Breast epithelium (tissue), 4 donors: Measurements from ENCODE around the gene JTB. TPM values are rescaled to one million over a fixed set of nuclear protein-coding genes. Genes with fewer than 3 reads are reported as not detected.

ENCODE experiments used
- DNase-seq, 2 donors: peaks; one replicate each; pipeline ENCODE4 v3.0.0-alpha.2; 2019; ENCODE audit warnings: low spot score in 2 of 2
- H3K27ac ChIP-seq, 2 donors: fragments of 200-600 bp; sonication (generic) in 1 of 2; one replicate each; pipeline ENCODE4 v1.5.1; 2016 to 2019; ENCODE audit warnings: mild to moderate bottlenecking in 1 of 2
- H3K27me3 ChIP-seq, 2 donors: fragments of 200-600 bp; sonication (generic) in 1 of 2; one replicate each; pipeline versions ENCODE4 v1.5.1 to v1.6.0; 2017 to 2019; ENCODE audit warnings: control low read depth in 1 of 2, mild to moderate bottlenecking in 1 of 2
- H3K36me3 ChIP-seq: fragments of 200-600 bp; one replicate; pipeline ENCODE4 v1.5.1; 2019
- H3K4me1 ChIP-seq, 2 donors: fragments of 200-600 bp; sonication (generic); one replicate each; pipeline ENCODE4 v1.5.1; 2016 to 2019; ENCODE audit warnings: control low read depth in 1 of 2
- H3K4me3 ChIP-seq, 3 donors: fragments of 200-600 bp; sonication (generic); 1 replicate in 2 of 3; 2 replicates in 1 of 3; pipeline ENCODE4 v1.5.1; 2016 to 2019; ENCODE audit warnings: mild to moderate bottlenecking in 3 of 3, moderate library complexity in 2 of 3
- H3K9me3 ChIP-seq, 2 donors: fragments of 200-600 bp; sonication (generic) in 1 of 2; one replicate each; pipeline ENCODE4 v1.5.1; 2016 to 2019; ENCODE audit warnings: control low read depth in 1 of 2
- CTCF ChIP-seq, 3 donors: fragments of 450-650 bp; IDR thresholded peaks; one replicate each; pipeline ENCODE4 v1.5.1; 2016 to 2017; ENCODE audit warnings: antibody characterized with exemption in 3 of 3, mild to moderate bottlenecking in 3 of 3, moderate library complexity in 3 of 3
- POLR2A ChIP-seq: fragments of 450-650 bp; IDR thresholded peaks from one replicate; pipeline ENCODE4 v1.6.1; 2016; ENCODE audit warnings: antibody characterized with exemption, mild to moderate bottlenecking, moderate library complexity
- POLR2AphosphoS5 ChIP-seq, 3 donors: sonication (generic); formaldehyde crosslinking; IDR thresholded peaks; one replicate each; pipeline ENCODE4 v1.6.1; 2017; ENCODE audit warnings: antibody characterized with exemption in 3 of 3
- intact Hi-C: fragments of 100-400 bp; cut with DNase I; formaldehyde crosslinking; loops from one replicate; pipeline ENCODE4 v1.15.1; 2023; ENCODE audit warnings: low total_unique reads
- total RNA-seq, 3 donors: library from RNA; depleted of rRNA; stranded (reverse); fragments of >200 nt; gene quantifications; one replicate each; pipeline ENCODE4 v1.1.0, GENCODE V29; 2016

Gene JTB
- total RNA-seq, 3 donors from 2014 or later: 237 to 315 (median 268) TPM

- H3K27ac ChIP-seq: peak within 1 kb of the TSS; percentile 95 to 98
- H3K27me3 ChIP-seq: no peaks in the 10 kb centered on the region
- H3K4me1 ChIP-seq: peaks cover 0 to 14% of the 10 kb centered on the region in 2 donors
- peak within 1 kb of the TSS; percentile 59 to 85 (median 63) for H3K4me3 ChIP-seq
- intact Hi-C loops: no loop called here
- H3K36me3 ChIP-seq: no peaks in the 10 kb centered on the region
- peak; percentile 99 for DNase-seq
- TF ChIP-seq POLR2AphosphoS5 (IDR thresholded peaks at IDR 0.05) (peak; percentile 56 to 70 (median 58)), CTCF (IDR thresholded peaks at IDR 0.05) (peak in 1 of 3 donors; percentile 7), POLR2A (peak; percentile 46)
- H3K9me3 ChIP-seq: no peaks in the 10 kb centered on the region
Observed at GRCh38 chr1:153963030-153963849, 14.2 kb downstream of the JTB start, which contains the start of gene SLC39A1. Gene SLC39A1, minus strand, starts transcription at chr1:153963537. Its CDS starts 822 bp downstream, at chr1:153962715.

- peak overlapping the region; percentile 95 to 98 for H3K27ac ChIP-seq
- TF ChIP-seq POLR2AphosphoS5 (IDR thresholded peaks at IDR 0.05) (no peak), CTCF (IDR thresholded peaks at IDR 0.05) (no peak), POLR2A (no peak)
- H3K9me3 ChIP-seq: no peaks in the 10 kb centered on the region
- DNase-seq: peak in 1 of 2 donors; percentile 53
- intact Hi-C loops: no loop called here
- H3K4me1 ChIP-seq: peaks cover 0 to 14% of the 10 kb centered on the region in 2 donors
- H3K27me3 ChIP-seq: no peaks in the 10 kb centered on the region
- no peaks in the 10 kb centered on the region for H3K36me3 ChIP-seq
- H3K4me3 ChIP-seq: peak overlapping the region; percentile 59 to 85 (median 63)
Observed at GRCh38 chr1:153962088-153963029, 15.1 kb downstream of the JTB start.

- Histone ChIP-seq H3K9me3 (no peaks in the 10 kb centered on the region), H3K4me1 (peaks cover 8 to 17% of the 10 kb centered on the region in 2 donors), H3K4me3 (peak overlapping the region in 2 of 3 donors; percentile 59 to 85), H3K27me3 (no peaks in the 10 kb centered on the region), H3K36me3 (no peaks in the 10 kb centered on the region), H3K27ac (peak overlapping the region; percentile 95 to 98)
- intact Hi-C loops: no loop called here
- no peak for DNase-seq
- no peak for TF ChIP-seq POLR2AphosphoS5 (IDR thresholded peaks at IDR 0.05)
- TF ChIP-seq CTCF (IDR thresholded peaks at IDR 0.05): no peak
- no peak for TF ChIP-seq POLR2A
Observed at GRCh38 chr1:153961421-153961820, 16.1 kb downstream of the JTB start.

GRCh38 chr1:153960206-153960605, 17.3 kb downstream of the JTB start:
- no peak for DNase-seq
- intact Hi-C loops: no loop called here
- Histone ChIP-seq H3K36me3 (no peaks in the 10 kb centered on the region), H3K9me3 (no peaks in the 10 kb centered on the region), H3K27me3 (no peaks in the 10 kb centered on the region), H3K4me1 (peaks cover 10 to 17% of the 10 kb centered on the region in 2 donors), H3K27ac (peak overlapping the region; percentile 91 to 95), H3K4me3 (no peak overlapping the region)
- TF ChIP-seq CTCF (IDR thresholded peaks at IDR 0.05) (no peak), POLR2A (no peak), POLR2AphosphoS5 (IDR thresholded peaks at IDR 0.05) (no peak)
